NOMO-1 (cell line): ENCODE results near the gene PDE4B.

Experiments
- DNase-seq, 2 experiments: peaks; one replicate each; lab custom pipeline; 2025; ENCODE audit not compliant: unreplicated experiment in 2 of 2; lab: John Stamatoyannopoulos, UW

PDE4B gene

GRCh38 chr1:65792669-65793358 is at the start of gene PDE4B:
Gene PDE4B (plus strand): TSS chr1:65792895.
- no peak for DNase-seq

DNA sequence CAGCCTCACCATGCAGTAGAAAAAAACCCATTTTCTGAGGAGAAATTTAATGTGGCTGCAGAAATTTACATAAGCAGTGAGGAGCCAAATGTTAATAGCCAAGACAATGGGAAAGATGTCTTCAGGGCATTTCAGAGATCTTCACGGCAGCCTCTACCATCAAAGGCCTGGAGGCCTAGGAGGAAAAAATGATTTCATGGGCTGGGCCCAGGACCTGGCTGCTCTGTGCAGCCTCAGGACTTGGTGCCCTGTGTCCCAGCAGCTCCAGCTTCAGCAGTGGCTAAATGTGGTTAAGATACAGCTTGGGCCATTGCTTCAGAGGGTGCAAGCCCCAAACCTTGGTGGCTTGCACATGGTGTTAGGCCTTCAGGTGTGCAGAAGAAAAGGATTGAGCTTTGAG is 48.0 kb upstream of the PDE4B start:
- no peak for DNase-seq

DNA sequence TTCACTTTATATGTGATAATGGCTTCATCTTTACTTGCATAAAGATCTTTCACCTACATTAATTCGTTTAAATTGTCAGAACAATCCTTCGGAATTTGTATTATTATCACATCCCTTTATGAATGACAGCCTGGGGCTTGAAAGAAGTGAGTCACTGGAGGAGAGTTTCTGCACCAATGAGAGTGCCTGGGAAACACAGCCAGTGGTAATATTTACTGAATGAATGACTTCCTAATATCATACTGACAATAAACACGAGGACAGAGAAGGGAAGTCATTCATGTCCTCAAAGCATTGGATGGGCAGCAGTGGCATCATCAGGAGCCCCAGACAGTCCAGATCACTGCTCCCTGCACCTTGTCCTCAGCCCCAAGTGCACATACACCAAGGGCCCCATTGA is 40.7 kb upstream of the PDE4B start:
- DNase-seq: no peak

DNA sequence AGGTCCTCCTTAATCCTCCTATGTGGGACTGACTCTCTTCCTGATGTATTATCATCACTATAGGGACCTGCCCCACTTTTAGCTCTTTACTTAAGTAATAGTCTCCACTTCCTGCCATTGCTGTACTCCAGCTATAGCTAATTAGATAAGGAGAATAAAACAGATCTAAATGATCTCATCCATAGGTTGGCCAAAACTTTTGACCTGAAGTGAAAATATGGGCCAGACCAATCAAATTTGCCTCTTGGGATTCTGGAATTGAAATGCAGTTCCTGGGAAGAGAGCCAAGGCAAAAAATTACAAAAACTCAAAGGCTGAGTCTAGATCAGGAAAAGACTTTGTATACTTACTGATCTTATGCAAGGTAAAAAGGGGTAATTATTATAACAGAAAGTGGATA is 36.1 kb upstream of the PDE4B start:
- no peak for DNase-seq

- DNase-seq: no peak
Measured at GRCh38 chr1:65757531-65757930, 35.2 kb upstream of the PDE4B start.

GRCh38 chr1:65758128-65758527 is 34.6 kb upstream of the PDE4B start:
- no peak for DNase-seq

DNA sequence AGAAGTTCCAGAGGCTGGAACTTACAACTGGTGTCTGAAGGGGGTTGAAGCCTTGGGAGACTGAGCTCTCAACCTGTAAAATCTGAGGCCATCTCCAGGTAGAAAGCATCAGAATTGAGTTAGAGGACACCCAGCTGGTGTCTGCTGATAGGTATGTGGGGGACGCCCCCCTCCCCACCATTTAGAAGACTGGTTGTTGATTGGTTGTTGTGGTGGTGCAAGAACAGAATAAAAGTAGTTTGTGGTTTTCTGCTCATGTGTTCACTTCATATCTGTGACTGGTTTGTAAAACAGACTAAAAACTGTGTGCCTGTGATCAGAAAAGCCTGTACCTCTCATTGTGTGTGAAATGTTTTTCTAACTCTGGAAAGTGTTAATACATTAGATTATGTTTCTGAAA is 33.2 kb upstream of the PDE4B start:
- no peak for DNase-seq

GRCh38 chr1:65762081-65762862 is 30.4 kb upstream of the PDE4B start:
- no peak for DNase-seq

DNA sequence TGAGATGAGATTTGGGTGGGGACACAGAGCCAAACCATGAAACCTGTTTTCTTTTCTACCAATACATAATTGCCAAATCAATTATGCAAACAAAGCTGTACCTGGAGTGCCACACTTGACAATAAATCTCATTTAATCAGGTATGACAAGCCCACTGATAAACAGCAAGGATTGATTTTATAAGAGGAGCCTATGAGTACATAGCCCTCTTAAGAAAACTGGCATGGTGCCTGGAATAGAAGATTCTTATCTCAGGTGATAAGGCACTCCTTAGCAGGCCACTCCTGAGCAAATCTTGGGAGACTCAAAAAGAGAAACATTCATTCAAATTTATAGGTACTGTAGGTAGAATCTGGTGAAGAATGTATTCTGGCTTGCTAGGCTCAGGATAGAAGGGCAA is 28.6 kb upstream of the PDE4B start:
- DNase-seq: no peak

DNA sequence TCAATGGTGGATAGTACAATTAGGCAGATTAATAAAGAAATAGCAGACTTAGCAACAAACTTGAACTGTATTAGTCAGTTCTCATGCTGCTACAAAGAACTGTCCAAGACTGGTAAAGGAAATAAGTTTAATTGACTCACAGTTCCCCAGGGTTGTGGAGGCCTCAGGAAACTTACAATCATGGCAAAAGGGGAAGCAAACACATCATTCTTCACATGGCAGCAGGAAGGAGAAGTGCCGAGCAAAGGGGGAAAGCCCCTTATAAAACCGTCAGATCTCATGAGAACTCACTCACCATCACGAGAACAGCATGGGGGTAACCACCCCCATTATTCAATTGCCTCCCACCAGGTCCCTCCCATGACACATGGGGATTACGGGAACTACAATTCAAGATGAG is 27.1 kb upstream of the PDE4B start:
- peak in 1 of 2 experiments; percentile 0 for DNase-seq

DNA sequence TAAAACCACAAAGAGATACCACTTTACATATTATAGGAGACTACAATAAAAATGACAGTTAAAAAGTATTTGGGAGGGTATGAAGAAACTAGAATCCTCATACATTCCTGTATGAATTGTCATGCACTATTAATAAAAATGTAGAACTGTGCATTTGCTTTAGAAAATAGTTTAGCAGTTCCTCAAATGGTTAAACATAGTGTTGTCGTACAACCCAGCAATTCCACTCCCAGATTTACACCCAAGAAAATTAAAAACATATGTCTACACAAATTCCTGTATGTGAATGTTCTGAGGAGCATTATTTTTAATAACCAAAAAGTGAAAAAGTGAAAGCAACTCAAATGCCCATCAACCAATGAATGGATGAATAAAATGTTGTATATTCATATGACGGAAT is 23.1 kb upstream of the PDE4B start:
- DNase-seq: no peak

DNA sequence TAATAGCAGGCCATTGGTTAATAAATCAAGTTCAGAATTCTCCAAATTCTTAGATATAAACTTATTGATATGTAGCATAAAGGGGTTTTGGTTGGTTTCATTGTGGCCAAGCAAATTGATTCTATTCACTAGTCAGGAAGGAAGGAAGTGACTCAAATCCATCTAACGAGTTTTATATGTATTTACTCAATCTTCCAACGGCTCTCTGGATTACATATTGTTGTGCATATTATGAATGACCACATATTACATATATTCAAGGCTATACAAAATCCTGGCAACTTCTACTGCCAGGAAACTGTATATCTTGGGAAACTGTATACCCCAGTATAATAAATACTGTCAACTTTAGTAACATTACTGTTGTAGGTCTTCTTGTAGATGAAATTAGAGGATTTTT is 20.1 kb upstream of the PDE4B start:
- peak in 1 of 2 experiments; percentile 3 for DNase-seq

DNA sequence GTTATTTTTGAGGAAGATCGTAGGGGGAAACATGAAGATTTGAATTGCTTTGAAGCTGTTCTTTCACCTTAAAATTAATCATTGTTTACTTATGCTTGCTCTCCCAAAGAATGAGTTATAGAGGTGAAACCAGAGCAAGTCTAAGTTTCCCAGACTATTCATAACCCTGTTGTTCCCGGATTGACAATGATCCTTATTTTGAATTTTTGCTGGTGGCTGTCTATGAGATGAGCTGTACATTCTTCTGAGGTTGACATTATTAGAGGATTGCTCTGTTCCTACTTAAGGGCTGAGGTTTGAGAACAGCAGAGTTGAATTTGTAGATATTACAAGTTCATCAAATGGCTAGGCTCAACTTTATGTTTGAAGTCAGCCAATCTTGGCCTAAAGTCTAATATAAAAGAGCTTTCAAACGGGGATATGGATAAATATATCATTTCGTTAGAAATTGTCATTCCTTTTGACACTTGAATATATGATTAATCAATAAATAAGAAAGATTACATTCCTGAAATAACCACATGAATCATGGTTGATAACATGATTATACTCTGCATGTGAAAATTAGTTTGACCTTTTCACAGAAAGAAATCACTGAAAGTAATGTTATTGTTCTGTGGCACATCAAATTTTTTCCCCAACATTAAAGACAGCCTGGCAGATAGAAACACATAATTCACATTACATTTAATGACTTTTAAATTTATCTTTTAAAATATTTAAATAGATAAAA is 19.1 kb upstream of the PDE4B start:
- no peak for DNase-seq

GRCh38 chr1:65788762-65789161 is 3.9 kb upstream of the PDE4B start:
- DNase-seq: no peak

GRCh38 chr1:65791396-65791795 is 1.3 kb upstream of the PDE4B start:
- peak in 1 of 2 experiments; percentile 3 for DNase-seq

DNA sequence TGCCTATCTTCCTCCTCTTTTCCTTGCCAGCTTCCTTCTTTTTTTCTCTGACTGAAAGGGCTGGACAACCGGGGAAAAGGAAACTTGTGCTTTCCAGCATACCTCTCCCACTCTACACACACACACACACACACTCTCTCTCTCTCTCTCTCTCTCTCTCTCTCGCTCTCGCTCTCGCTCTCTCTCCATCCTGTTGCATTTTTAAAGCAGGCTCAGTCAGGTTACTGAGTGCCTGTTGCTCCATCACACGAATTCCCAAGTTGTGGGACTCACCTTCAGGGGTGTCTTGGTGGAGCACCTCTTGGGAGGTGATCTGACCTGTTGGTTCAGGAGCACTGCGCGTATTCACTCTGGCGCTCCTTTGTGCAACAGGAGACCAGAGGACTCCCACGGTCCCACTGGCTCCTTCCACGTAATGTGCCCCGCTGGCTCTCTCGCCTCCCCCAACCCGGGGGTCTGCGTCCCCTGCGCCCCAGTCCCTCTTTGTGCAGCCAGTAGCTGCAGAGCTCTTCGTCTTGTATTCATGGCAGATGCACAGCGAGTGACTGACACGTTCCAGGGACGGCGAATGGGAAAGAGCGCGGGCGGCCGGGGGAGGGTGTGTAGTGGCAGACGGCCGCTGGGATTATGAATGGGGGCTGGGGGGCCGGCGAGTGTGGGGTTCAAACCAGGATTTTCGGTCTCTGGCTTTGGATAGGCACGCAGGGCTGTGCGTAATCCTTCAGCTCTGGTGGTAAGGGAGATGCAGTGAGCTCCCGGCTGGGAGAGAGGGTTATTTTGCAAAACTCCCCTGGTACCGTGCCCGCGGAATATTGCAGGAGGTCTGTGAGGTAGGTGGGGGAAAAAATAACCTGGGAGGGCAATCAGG is 660 bp upstream of the PDE4B start:
- no peak for DNase-seq

GRCh38 chr1:65793359-65793732 is 651 bp downstream of the PDE4B start:
- no peak for DNase-seq

GRCh38 chr1:65795311-65795710 is 2.6 kb downstream of the PDE4B start:
- no peak for DNase-seq

DNA sequence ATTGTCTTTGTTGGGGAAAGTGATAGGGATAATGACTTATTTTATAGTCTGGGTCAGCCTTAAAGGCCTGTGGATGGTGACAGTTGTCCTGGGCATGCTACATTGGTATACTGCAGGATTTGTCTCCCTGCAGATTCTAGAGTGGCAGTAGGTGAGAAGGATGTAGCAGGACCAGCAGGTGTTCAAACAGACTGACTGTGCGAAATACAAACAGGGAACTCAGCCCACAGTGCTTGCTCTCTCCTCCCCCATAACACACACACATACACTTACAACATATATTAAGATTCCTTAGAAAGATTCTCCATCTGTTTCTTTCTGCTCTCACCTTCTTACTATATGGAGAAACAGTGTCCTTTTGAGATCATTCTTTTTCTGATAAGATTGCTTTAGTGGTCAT is 6.9 kb downstream of the PDE4B start:
- no peak for DNase-seq

DNA sequence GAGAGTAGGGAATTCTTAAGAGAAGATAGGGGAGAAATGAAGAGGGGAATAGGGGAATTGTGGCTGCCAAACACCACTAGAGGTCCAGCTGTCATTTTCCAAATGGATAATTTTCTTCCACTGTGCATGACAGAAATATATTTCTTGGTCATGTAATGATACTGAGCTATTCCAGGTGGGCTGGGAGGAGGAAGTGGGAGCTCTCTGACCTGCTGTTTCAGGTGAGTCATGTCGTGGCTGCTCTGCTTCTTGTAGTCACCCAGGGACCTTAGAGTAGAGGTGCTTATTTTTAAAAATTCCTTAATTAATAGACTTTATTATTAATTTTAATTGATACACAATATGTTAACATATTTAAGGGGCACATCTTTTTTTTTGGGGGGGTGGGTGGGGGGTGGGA is 11.9 kb downstream of the PDE4B start:
- DNase-seq: no peak

DNA sequence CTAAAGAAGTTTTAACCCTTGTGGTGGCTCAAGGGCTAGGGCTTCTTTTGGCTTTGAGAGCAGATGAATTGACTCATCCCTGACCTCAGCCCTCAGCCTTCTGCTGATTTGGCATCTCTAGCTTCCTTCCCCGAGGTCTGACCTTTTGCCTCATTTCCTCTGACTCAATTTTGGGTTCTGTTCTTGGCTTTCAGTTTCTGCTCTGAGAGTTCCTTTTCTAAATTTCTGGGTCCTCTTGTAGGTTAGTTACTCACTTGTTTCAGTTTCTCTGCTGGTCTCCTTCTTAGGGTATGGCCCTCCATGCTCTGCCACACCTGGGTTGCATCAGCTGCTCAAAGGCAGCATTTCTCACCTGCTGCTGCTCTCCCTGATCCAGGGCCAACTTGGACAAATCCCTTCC is 19.4 kb downstream of the PDE4B start:
- DNase-seq: peak; percentile 94 to 97
